ENCODE results near the gene ALX3. TPM values are rescaled to one million over a fixed set of nuclear protein-coding genes. Genes with fewer than 3 reads are reported as not detected.

The ALX3 gene
- total and polyA plus RNA-seq, 5 experiments from 2014 or later = not detected

DNA sequence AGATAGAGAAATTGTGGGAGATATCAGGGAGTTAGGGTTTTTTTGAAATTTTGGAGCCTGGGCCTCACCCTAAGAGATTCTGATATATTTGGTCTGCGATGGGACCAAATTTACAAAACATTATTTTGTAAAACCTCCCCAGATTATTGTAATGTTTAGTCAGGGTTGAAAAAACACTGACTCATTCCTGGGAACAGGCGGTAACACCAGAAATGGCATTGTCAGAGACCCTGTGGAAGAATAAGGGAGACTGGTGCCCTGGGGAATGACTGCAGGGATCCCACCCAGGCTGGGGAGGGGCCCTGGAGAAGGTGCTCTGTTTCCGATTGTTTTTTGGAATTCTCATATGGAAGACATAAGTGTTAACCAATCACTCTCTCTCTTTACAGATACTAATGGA, 49.2 kb downstream of the ALX3 start:
- H3K27me3 Mint-ChIP-seq = no peaks in the 10 kb centered on the region
- H3K4me1 Mint-ChIP-seq = peaks cover 0 to 2% (median 0%) of the 10 kb centered on the region in 4 donors
- H3K36me3 Mint-ChIP-seq = peaks cover 0 to 77% (median 32%) of the 10 kb centered on the region in 3 donors
- ATAC-seq (no peak), DNase-seq (no peak)
- H3K27ac Mint-ChIP-seq = peak overlapping the region in 1 of 10 donors; percentile 0
- H3K4me3 Mint-ChIP-seq = no peak overlapping the region
- H3K9me3 Mint-ChIP-seq = no peaks in the 10 kb centered on the region
- POLR2A ChIA-PET = no interaction called here

DNA sequence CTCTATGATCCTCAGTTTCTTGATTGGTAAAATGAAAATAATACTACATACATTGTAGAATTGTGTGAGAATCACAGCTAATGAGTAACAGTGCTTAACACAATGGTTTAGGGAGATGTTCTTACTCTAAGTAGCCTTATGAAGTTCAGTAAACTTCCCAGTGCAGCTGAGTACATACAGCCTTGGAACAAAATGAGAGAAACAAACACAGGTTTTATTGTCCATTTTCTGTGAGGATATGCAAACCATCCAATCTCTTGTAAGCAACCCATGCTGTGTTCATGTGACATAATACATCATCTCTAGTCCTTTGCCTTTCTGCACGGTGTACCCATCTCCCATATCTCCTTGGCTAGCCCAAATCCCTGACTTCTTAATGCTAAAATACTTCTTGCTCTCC, 50.7 kb downstream of the ALX3 start:
- Mint-ChIP-seq H3K27me3 (no peaks in the 10 kb centered on the region), H3K27ac (peak overlapping the region in 1 of 10 donors; percentile 24), H3K36me3 (peaks cover 0 to 92% (median 38%) of the 10 kb centered on the region in 3 donors), H3K4me1 (peaks cover 0 to 2% (median 0%) of the 10 kb centered on the region in 4 donors), H3K9me3 (no peaks in the 10 kb centered on the region), H3K4me3 (no peak overlapping the region)
- POLR2A ChIA-PET = no interaction called here
- DNase-seq (no peak), ATAC-seq (no peak)

DNA sequence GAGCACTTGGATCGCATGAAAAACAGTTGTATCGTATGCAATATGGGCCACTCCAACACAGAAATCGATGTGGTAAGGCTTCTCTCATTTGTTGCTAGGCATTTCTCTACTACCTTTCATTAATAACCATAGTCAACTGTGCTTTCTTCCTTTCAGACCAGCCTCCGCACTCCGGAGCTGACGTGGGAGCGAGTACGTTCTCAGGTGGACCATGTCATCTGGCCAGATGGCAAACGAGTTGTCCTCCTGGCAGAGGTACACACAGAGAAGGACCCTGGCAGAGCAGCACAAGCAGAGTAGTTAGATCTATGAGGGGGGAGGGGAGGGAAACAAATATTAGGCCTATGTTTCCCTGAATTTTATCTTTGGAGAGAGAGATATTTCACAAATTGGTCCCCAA, 52.1 kb downstream of the ALX3 start:
- POLR2A ChIA-PET = no interaction called here

DNA sequence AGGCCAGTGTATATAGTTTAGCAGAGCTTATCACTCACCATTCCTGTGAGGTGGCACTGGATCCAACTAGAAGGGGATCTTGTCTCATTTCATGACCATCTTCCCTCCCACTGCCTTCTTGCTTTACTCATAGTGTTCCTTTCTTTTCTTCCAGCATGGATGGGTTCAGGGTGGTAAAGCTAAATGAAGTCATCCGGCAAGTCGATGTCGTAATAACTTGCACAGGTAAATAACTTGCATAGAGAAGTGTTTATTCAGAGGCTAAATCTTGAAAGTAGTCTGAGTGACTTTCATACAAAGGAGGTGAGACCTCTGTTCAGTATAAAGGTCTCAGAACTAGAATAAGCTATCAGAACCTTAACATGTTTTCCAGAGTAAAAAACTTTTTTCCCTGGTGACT, 52.7 kb downstream of the ALX3 start:
- H3K4me3 Mint-ChIP-seq = no peak overlapping the region
- no peaks in the 10 kb centered on the region for H3K9me3 Mint-ChIP-seq
- no peak for ATAC-seq
- H3K27me3 Mint-ChIP-seq = no peaks in the 10 kb centered on the region
- peaks cover 1 to 93% (median 42%) of the 10 kb centered on the region in 3 donors for H3K36me3 Mint-ChIP-seq
- no peak for DNase-seq
- no peak overlapping the region for H3K27ac Mint-ChIP-seq
- POLR2A ChIA-PET = interaction anchor here (0.8 kb wide), 1 partner anchor 11 kb away, joined by 3 read pairs; no protein-coding TSS in a partner anchor
- H3K4me1 Mint-ChIP-seq = peaks cover 0 to under 1% (median 0%) of the 10 kb centered on the region in 4 donors

More for the DNA sequence above, 52.1 kb downstream of the ALX3 start:
- no peaks in the 10 kb centered on the region for H3K4me1 Mint-ChIP-seq
- DNase-seq (no peak), ATAC-seq (no peak)
- peaks cover 0 to 95% (median 40%) of the 10 kb centered on the region in 3 donors for H3K36me3 Mint-ChIP-seq
- no peaks in the 10 kb centered on the region for H3K9me3 Mint-ChIP-seq
- peak overlapping the region in 2 of 10 donors; percentile 11 to 24 for H3K27ac Mint-ChIP-seq
- no peaks in the 10 kb centered on the region for H3K27me3 Mint-ChIP-seq
- H3K4me3 Mint-ChIP-seq = no peak overlapping the region

DNA sequence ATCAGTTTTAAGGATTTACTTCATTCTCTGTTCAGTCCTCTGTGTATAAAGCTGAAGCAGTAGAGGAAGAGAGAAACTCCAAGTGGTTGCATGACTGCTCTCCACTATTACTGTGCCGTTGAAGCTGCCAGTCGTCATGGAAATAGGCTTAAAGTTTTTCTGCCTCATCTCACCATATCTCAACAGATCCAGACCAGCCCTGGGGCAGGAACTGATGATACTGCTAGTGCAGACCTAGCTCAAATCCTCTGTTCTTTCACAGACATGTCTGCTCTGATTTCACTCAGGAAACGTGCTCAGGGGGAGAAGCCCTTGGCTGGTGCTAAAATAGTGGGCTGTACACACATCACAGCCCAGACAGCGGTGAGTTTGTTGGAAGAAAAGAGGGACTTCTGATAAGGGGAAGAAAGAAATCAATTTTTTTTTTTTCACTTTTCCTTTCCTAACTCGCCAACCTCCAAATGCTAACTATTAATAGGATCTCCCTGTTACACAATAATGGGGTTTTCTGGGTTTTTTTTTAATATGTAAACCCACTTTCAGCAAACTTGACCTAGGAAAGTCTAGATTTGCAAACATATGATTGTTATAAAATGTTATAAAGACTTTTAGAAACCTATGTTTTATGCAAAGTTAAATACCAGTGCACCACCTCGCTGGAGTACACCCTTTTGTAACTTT, 58.2 kb downstream of the ALX3 start:
- peak overlapping the region in 2 of 10 donors; percentile 74 to 77 for H3K27ac Mint-ChIP-seq
- peaks cover 4 to 18% (median 8%) of the 10 kb centered on the region in 4 donors for H3K4me1 Mint-ChIP-seq
- peaks cover 4 to 81% (median 25%) of the 10 kb centered on the region in 3 donors for H3K36me3 Mint-ChIP-seq
- H3K27me3 Mint-ChIP-seq = no peaks in the 10 kb centered on the region
- POLR2A ChIA-PET = no interaction called here
- peak overlapping the region in 1 of 10 donors; percentile 39 for H3K4me3 Mint-ChIP-seq
- no peaks in the 10 kb centered on the region for H3K9me3 Mint-ChIP-seq
- ATAC-seq = peak in 1 of 2 donors; percentile 70
- no peak for DNase-seq

DNA sequence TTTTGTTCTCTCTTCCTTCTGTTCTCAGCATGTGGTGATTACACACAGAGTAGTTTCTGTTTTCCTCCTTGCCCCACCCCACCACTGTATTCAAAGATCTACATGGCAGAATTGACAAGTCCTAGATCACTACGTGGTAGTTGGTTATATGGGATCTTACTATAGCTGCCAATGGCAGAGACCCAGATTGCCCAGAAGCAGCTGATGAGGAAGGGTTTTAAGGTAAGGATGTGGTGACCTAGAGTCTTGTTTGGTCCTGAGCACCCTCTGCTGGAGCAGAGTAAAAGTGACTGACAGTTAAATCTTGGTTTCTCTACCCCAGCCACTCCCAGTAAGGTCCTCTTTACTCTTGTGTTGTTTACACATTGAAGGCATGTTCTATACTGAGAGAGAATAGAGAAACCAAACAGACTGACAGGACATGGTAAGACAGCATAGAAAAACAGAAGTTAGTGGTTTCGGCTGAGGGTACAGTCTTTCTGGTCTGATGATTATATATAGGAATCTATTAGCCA, 58.9 kb downstream of the ALX3 start:
- H3K27me3 Mint-ChIP-seq = no peaks in the 10 kb centered on the region
- peak overlapping the region in 7 of 10 donors; percentile 6 to 88 (median 57) for H3K27ac Mint-ChIP-seq
- peak; percentile 86 to 87 for ATAC-seq
- peaks cover 4 to 74% (median 23%) of the 10 kb centered on the region in 3 donors for H3K36me3 Mint-ChIP-seq
- no peaks in the 10 kb centered on the region for H3K9me3 Mint-ChIP-seq
- H3K4me1 Mint-ChIP-seq = peaks cover 4 to 18% (median 11%) of the 10 kb centered on the region in 4 donors
- peak in 4 of 10 donors; percentile 12 to 37 (median 29) for DNase-seq
- POLR2A ChIA-PET = no interaction called here
- peak overlapping the region in 1 of 10 donors; percentile 24 for H3K4me3 Mint-ChIP-seq

Other genes starting within 250 kb of the ALX3 start
- under 1 TPM; 0.27 to 0.44 TPM for gene CSF1, start 159.8 kb downstream of the ALX3 start, total RNA-seq
- gene CSF1, start 159.8 kb downstream of the ALX3 start, polyA plus RNA-seq = 1 to 10 TPM in 2 of 3 donors, under 1 TPM in 1; 0.68 to 1.6 (median 1.1) TPM
- 10 to 100 TPM; 37.8 to 38.1 TPM for gene AHCYL1, start 85.9 kb downstream of the ALX3 start, total RNA-seq
- 10 to 100 TPM; 36.8 to 38.6 (median 38.1) TPM for gene AHCYL1, start 85.9 kb downstream of the ALX3 start, polyA plus RNA-seq
- 10 to 100 TPM; 75.7 to 86.5 TPM for gene STRIP1, start 36.0 kb downstream of the ALX3 start, total RNA-seq
- gene STRIP1, start 36.0 kb downstream of the ALX3 start, polyA plus RNA-seq = 10 to 100 TPM; 17.8 to 26.8 (median 18.7) TPM
- not detected for gene UBL4B, start 41.8 kb upstream of the ALX3 start, total RNA-seq
- not detected for gene UBL4B, start 41.8 kb upstream of the ALX3 start, polyA plus RNA-seq
- not detected for gene SLC6A17, start 79.8 kb upstream of the ALX3 start, total RNA-seq
- gene SLC6A17, start 79.8 kb upstream of the ALX3 start, polyA plus RNA-seq = not detected
- gene KCNC4, start 139.6 kb upstream of the ALX3 start, total RNA-seq = 10 to 100 TPM; 11.9 to 12.7 TPM
- 1 to 10 TPM in 2 of 3 donors, under 1 TPM in 1; 0.90 to 3.1 (median 1.9) TPM for gene KCNC4, start 139.6 kb upstream of the ALX3 start, polyA plus RNA-seq